Activated CD8-positive, alpha-beta memory T cell treated with anti-CD3 and anti-CD28 coated beads, Interleukin-2, amount 50 U/mL, for 48 hours (primary cell): ENCODE data around the gene PDE4B.

ENCODE experiments used
- DNase-seq: peaks from one replicate; pipeline ENCODE4 v3.0.0-alpha.2; 2020

Gene PDE4B

DNA sequence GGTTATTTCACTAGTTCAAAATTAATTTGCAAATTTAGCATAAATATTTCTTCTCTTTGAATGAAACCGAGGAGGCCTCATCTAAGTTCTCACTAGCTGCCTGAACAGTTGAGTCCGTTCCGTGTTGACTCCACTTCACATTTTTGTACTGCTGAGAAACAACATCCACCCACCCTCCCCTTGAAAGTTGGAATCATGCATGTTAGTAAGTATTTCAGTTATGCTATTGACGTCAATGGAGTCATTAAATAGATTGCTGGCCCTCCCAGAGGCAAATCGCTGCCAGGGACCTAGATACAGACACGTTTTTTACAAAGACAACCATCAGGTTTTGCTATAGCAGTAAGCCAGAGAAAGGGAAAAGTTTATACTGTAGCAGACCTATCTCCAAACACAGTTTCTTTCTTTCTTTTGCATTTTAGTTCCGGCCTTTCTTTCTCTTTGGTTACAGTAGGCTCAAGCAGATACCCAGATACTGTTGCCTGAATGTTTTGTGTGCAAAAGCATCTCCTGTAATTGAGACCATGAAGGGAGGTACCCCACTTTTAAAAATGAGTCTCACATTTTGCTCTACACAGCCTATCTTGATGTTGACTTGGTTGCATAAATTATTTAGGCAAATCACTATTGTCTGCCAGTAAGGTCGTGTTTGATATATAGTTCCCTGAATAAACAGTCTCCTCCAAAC lies 478.7 kb downstream of the PDE4B start:
- DNase-seq = no peak

DNA sequence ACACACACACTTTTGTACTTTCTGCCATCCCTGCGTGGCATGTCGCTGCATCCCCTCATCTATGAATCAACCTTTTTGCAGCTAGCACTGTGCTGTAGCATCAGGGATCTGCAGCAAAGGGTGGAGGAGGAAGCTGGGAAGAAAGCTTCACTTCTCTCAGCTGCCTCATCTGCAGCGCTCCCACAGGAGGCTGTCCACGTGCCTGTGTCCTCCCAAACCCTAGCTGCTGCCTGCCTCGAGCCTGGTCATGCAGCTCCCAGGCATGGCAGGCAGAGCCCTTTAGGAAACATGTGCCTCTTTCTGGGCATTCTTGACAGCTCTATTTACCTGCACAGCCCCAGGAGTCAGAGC lies 479.2 kb downstream of the PDE4B start:
- DNase-seq = no peak

DNA sequence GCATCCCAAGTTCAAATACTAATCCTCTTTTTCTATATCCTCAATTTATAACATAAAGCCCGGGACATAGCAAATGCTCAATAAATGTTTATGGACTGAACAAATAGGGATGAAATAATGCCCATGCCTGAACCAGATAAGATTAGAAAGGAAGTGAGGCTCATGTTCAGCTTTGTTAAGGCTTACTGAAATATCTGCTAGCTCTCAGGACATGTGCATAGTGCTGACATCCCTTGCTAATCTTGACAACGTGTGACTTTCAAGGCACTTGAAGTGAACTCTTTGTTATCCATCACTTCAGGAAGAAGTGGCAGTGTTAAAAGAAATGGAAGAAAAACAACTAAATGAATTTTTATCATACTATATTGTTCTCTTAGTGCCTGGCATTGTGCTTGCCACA lies 481.0 kb downstream of the PDE4B start:
- no peak for DNase-seq

DNA sequence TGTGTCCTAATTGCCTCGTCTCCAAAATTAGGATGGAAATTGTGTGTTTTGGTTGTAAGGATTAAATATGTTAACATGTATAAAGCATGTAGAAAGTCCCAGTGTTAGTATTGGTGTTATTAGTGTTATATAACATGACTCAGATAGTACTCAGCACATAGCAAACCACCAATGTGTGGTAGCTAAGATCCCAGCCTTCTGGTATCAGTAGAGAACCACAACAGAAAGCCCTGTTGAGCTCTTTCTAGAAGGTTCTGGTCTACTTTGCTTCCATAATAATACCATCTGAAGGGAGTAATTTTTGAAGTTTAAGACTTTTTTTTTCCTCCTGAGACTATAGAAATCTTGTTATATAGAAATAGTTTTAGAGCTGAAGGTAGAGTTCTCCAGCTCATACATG lies 481.9 kb downstream of the PDE4B start:
- no peak for DNase-seq

DNA sequence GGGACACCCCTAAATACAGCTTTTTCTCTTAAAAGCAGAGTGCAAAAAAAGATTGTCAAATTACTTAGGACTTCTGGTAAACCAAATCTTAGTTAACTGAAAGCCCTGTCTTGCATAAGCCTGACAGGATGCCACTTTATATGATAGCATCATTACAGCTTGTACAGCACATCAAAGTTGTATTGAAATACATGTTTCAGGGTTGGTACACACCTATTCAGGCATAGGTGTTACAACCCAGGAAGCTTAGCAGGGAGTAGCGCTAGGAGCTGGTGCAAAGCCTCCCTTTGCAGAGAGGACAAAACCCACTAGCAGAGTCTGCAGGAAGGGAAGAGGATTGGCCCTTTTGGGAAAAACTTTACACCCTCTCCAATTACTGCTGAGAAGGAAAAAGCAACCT lies 482.4 kb downstream of the PDE4B start:
- DNase-seq = no peak

DNA sequence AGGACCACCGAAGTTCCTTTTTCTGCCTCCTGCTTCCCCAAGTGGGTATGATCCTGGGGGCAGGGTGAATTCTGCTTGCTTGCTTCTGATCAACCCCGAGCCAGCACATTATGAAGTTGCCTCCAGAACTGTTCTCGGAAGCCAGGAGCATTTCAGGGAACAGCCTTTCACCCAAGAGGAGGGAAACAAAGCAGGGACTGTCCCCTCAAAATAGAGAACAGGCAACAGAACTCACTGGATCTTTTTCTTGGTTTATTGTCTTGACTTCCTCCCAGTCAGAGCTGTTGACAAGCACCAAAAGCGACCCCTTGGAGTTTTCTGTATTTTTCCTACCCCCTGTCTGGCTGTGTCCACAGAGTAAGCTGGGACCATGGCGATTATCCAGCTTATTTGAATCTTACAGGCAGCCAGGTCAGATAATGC lies 482.9 kb downstream of the PDE4B start:
- DNase-seq = no peak

DNA sequence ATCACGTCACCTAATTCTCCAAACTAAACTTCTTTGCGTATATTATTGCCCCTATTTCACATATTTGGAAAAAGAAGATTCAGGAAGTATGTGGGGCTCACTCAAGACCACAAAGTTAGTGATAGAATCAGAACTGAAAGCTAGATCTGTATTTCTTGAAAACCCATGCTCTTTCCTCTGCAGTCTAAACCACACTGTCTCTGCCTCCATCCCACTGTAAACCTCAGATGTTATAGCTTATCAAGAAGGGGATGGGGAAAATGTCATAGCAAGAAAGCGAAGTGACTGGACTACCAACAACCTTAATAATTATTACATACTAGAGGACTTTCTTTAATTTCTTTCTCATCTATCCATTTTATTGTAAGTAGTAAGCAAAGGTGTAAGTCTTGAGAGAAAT lies 483.5 kb downstream of the PDE4B start:
- DNase-seq = no peak

DNA sequence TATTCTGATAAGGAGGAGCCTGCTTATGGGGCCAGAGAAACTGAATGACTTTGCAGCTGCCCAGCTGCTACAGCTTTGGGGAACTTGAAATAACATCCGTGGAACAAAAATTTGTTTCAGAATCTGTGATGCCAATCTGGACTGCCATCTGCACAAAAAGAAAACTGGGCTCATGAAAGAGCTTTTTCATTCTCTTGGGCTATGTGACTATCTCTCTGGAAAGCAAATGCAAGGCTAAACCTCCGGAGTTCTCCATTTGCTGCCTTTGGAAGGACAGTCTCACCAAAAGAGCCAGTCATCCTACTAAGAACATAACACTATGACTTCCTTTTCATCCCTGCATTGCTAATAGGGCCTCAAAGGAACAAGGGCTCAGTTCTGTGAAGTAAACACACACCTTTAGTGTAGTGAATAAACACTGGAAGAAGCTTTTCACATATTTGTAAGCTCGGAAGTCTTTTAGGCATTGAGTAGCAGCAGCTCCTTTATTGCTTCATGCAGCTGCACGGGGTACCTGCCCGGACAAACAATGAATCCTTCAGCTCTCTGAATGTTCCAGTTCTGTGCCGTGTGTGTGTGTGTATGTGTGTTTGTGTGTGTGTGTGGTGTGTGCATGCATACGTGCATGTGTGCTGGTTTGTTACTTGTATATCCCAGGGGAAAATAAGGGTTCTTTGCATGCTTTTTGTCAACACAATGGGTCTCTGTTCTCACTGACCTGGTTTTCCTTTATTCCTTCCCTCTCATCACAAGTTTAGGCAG lies 485.7 kb downstream of the PDE4B start:
- no peak for DNase-seq

DNA sequence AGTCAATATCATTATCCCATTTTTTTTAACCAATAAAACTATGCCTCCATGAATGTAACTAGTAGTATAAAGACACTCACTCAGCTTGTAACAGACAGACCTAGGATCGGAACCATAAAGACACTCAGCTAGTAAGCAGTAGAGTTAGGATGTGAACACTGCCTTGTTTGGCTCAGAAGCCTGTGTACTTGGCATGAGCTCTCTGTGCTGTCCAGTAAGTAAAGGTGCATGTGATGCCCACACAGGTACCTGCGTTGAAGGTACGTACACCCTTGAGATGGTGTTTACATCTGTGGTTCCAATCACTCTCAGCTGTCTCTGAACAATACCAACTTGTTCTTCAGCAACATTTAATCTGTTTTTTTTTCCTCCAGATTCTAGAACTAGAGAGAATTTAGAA lies 489.1 kb downstream of the PDE4B start:
- DNase-seq = no peak

DNA sequence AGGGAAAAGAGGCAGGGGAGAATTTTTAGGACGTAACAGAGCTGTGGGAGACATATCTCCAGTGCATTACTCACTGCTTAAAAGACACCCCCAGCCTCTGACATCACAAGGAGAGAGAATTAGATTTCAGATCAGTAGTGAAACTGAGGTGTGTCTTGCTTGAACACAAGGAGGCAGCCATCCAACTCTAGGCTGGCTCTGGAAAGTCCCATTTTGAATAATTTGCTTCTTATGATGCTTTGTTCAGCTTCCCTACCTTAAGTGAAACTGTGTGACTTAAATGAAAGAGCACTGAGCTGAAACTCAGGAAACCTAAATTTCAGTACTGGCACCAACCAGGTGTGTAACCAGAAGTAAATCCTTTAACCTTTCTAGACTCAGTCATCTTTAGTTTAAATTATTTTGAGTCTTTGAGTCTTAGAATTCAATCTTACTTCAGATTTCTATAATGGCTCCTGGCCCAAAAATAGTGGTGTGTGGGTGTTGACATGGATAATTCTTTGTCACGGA lies 489.7 kb downstream of the PDE4B start:
- no peak for DNase-seq

DNA sequence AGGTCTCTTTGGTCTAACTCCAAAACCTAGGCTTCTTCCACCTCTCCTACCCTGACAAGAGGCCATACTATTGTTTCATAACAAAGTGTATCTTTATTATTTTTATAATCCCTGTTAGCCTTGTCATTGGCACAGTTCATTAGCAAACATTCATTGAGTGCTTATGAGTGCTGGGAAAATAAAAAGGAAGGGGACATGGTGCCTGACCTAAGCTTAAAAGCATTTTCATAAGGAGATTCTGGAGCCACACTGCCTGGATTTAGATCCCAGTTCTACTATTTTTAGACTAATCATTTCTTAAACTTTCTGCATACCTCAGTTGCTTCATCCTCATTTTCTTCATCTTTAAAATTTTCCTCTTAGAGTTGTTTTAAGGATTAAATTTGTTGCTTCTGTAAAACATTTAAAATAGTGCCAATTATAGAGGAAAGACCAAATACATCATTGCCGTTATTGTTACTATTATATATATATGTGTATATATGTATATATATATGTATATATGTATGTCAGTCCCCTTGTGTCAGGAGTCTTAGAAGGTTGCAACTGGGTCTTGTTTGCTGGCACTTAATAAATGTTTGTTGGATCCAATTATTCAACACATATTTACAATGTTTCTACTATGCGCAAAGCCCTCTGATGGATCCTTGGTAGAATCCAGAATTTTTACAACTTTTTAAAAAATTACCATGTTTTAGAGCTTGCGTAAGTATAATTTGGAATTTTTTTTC lies 490.4 kb downstream of the PDE4B start:
- no peak for DNase-seq

DNA sequence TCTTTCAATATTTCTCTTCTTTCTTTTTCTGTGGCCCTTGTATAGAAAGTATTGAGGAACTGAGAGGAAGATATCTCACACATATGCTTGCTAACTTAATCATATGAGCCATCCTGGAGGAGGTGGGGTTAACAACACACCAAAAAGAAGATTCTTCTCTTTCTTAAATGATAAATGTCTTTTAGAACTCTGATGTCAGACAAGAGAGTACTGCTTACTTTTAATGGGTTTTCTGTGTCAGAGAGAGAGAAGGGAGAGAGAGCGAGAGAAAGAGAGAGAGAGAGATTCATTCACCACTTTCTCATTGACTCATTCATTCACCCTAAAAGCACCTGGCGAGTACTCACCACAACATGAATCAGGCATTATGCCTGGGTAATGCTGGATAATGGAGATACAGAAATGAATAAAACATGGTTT lies 490.9 kb downstream of the PDE4B start:
- DNase-seq = no peak

DNA sequence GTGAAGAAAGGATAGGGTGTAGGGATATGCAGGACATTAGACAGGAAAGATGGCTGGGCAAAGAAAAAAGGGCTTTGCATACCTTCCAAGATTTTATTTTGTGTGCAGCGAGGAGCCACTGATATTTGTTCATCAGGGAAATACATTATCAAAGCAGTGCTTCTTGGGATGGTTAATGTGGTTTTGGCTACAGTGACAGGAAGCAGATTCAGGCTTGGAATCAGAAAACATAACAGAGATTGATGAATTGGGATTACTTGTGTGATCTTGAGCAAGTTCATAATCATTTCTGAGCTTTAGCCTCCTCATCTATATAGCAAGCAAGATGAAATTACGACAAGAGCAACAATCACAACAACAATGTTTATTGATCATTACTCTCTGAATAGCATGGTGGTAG lies 492.1 kb downstream of the PDE4B start:
- no peak for DNase-seq

DNA sequence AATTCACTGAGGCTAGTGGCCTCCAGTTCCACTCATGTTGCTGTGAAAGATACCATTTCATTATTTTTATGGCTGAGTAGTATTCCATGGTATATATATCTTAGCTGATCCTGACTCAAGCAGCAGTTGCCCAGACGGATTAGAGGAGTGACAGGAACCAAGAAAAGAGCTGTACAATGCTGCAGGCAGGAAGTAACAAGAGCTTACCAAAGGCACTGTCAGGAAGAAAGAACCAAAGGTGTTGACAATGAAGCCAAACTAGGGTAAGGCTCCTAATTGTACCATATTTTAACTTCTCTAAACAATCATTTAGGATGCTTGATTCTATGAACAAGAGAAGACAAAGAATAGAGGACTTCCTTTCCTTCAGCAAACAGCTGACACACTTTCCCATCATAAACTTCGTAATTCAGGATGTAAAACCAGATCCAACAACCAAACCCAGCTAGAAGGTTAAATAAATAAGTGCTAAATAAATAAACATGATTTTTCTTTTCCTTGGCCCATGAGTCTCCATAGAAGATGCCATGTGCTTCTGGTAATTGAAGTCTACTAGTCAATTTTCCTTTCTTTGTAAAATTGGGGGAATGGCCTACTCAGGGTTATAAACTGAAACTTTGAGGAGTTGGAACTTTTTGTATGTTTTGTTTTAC lies 493.0 kb downstream of the PDE4B start:
- DNase-seq = no peak

DNA sequence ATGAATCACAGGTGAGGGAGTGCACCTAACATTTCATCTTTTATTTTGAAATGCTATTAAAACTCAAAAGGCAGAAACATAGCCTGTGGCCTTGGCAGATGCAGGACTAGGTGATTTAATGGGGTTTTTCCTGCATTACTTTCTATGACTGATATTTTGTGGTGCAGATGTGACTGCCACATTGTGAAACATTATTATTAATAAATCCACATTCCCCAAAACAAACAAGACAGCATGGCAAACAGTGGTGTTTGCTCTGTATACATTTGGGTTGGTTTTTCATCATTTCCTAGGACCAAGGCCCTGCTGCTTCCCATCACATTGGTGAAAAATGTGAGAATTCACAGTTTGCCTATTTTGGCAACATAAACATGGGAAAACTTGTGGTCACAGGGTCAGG lies 493.6 kb downstream of the PDE4B start:
- no peak for DNase-seq

DNA sequence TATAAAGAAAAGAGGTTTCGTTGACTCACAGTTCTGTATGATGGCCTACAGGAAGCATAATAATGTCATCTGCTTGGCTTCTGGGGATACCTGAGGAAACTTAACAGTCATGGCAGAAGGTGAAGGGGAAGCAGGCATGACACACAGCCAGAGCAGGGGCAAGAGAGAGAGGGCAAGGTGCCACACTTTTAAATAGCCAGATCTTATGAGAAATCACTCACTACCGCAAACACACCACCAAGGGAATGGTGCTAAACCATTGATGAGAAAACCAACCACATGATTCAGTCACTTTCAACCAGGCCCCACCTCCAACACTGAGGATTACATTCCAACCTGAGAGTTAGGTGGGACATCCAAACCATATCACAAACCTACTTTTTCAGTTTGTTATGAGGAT lies 495.4 kb downstream of the PDE4B start:
- no peak for DNase-seq

DNA sequence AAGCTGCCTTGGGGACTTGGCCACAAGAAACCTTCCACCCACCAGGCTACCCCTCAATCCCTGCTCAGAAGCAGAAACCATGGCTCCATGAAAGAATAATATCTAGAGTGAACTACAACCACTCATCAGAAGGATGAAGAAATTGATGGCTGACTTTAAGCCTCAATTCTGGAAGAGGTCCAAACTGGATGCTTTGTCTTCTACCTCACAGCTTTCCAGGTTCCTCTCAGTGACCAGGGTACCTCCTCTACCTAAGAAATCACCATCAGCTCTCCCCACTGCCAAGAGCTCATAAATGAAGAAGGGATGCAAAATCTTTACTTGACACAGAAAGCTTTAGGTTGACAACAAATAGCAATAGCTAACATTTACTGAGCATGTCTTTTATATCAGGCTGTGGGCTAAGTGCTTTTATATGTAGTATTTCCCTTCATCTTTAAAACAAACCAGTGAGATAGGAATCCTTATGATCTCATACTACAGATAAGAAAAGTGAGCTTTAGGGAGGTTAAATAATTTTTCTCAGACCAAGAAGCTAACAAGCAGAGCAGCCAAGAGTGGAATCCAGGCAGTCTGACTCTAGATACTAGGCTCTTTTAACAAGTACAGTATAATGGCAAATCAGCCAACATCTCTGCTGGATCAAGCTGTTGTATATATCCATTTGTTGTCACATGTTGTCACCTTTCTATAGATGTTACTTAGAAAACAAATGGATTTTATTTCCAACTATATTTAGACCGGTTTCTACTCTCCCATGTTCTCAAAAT lies 498.3 kb downstream of the PDE4B start:
- DNase-seq = no peak

DNA sequence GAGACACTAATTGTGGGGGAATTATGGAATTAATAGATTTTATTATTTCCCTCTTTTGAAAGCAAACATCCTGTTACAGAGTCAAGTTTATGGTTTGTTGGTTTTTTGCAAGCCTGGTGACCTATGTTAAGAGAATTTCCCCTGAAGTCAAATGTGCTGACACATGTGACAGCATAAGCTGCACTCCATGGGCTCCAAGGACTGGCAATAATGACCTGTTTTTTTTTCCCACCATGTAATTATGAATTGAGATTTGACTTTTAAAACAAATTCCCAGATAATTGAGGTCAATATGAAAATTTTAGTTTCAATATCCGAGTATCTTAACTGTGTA lies 498.8 kb downstream of the PDE4B start:
- DNase-seq = no peak

DNA sequence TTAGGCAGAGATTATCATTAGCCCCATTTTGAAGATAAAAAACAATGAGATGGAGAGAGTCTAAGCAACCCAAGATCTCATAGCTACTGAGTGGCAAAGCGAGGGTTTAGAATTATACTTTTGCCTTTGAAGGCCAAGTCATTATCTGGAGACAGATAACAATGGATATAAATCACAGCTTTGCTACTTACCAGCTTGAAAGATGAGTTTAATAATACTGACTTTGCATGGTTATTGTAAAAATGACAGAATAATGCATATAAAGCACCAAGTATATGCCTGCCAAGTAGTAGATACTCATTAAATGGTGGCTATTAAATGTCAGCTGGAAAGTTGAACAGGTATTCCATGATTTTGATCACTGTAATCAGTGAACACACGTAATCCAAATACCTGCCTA lies 499.6 kb downstream of the PDE4B start:
- DNase-seq = no peak

DNA sequence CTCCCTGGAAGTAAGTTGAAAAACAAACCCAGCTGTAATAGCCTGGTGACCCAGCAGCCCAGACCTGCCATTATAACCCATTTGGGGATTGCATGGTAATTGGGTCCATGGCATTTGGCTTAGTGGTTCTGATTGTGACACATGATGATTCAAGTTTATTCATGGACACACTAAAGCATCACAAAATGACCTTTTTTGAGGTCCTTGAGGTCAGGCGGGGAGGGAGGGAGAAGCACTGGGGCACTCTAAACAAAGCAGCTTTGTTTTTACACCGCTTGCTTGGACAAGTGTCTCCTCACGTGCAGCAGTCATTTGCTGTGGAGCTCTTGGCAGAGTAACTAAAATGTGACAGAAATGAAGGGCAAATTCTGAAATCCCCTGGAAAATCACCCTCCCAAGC lies 500.2 kb downstream of the PDE4B start:
- DNase-seq = no peak

DNA sequence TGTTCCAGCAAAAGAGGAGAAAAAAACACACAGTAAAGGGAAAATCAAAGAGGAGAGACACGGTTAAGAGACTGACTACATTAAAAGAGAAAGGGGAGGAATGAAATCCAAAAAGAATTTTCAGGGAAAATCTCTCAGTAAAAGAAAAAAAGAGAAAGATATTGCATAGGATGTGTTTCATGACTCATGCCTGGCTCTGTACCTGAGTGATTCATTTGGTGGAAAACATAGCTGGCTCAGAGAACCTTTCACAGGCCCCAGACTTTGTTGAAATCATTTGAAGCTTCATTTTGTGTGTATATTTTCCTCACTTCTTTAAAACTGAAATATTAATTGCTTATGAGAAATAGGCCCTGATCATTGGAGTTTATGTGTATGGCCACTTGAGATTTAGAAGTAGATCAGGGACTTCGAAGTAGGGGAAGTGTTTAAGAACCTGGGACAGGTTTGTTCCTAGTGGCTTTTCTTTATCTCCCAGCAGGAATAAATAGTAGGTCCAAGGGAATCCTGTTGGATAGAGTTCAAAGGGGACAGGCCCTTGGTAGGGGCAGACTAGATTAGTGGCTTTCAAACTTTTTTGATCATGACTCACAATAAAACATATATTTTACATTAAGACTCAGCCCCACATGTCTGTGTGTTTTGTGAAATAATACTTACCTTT lies 502.1 kb downstream of the PDE4B start:
- no peak for DNase-seq

DNA sequence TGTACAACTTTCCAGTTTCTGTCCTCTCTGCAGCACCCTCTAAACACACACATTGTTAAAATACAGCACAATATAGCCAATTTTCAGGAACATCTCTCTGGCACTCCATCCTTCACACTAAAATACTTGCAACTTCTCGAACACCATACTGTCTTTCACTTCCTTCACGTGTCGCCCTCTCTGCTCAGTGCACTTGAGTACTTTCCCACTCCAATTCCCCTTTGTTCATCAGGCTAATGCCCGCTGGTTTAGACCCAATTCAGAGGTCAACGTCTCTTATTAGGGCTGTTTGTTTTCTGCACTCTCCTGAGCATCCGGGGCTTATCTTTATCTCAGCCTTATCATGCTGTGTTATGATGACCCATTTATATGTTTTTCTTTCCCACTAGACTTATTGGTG lies 503.1 kb downstream of the PDE4B start:
- DNase-seq = no peak
